GM18858 (cell line): Measurements from ENCODE around the gene SCN1B.
"Not testable (repeated sequence)": the region's sequence is repeated elsewhere in the genome, so short reads cannot be mapped to it uniquely, and the experiment has no call there.

Experiments used
- ATAC-seq: cut with Tn5 transposase; IDR thresholded peaks from one replicate; pipeline ENCODE4 v1.9.1; 2021; ENCODE audit not compliant: unreplicated experiment

The SCN1B gene

DNA sequence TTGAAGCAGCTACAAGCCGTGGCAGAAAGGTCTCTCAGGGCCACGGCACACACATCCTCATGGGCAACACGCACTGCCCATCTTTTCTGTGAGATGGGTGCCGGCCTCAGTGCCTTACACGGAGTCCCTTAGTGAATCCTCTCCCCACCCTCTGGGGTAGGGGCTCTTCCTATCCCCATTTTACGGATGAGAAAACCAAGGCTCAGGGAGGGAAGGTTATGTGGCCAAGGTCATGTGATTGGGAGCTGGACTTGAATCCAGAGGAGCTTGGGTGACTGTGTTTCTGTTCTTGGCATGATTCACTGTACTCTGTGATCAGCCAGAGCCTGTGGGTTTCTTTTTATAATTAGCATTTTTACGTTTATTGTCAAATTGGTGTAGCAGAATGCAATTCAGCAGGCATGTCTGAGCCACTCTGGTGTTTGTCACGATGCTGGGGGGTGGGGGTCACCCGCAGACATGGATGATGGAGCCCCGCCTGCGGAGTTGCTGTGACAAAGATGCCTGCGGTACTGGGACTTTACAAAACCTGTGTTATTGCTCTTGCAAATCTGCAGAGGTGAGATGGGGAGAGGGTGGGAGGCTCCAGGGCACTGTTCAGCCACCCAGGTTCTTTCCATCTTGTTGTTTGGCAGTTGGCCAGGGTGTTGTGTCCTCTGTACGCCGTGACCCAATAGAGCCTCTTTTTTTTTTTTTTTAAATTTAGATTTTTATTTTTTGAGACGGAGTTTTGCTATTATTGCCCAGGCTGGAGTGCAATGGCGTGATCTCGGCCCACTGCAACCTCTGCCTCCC lies 4.5 kb downstream of the SCN1B start:
- ATAC-seq: no peak

DNA sequence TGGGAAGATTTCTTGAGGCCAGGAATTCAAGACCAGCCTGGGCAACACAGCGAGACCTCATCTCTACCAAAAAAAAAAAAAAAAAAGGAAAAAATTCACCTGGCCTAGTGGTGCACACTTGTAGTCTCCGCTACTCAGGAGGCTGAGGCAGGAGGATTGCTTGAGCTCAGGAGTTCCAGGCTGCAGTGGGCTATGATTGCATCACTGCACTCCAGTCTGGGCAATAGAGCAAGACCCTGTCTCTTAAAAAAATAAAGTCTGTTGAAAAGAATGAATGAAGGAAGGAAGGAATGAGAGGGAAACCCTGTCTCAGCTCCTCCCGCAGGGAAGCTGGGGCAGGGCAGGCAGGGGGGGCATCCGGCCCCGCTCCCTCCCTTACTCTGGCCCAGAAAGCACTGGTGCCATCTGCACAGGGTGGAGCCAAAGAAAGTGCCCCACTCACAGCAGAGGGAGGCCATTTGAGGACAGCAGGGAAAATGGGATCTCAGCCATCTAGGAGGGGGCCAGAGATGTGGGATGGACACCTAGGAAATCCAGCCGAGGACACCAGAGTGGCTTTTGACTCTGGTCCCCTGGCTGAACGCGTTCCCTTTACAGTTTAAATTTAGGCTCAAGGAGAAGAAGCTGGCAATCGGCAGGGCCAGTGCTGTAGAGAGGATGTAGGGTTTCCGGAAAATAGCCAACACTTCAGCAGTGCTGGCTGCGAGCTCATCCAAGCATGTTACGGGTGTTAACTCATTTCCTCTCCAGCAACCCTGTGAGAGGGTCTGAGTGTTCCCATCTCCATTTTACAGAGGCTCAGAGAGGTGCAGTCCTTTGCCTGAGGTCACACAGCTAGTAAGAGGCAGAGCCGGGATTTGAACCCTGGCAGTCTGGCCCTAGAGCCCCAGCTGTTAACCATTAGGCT lies 7.7 kb downstream of the SCN1B start:
- ATAC-seq: no peak

DNA sequence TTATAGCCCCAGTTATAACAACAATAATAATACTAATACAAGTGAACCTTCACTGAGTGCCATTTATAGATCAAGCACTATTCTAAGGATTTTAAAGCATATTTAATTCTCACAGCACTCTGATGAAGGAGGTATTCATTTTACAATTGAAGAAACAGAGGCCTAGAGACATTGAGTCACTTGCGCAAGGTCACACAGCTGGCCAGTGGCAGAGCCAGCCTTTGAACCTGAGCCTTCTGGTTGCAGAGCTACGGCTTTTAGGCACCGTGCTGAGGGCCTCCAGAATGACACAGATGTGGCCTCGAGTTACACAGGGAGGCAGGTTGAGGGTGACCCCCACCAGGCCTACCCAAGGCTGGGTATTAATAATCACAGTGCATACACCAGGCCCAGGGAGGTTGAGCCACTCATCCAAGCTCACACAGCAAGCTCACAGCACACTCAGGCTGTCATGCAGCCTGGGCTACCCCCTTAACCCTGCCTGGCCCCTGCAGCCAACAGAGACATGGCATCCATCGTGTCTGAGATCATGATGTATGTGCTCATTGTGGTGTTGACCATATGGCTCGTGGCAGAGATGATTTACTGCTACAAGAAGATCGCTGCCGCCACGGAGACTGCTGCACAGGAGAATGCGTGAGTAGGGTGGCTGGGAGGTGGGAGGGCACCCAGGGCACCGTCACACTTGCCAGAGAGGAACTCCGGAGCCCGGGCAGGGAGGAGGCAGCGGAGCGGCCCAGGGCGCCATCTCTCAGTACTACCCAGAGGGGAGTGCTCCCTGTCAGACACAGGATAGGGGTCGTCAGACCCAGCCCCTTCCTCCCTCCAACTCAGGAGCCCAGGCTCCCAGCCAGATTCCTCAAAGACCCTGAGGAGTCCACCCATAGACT lies 8.6 kb downstream of the SCN1B start:
- no peak for ATAC-seq

DNA sequence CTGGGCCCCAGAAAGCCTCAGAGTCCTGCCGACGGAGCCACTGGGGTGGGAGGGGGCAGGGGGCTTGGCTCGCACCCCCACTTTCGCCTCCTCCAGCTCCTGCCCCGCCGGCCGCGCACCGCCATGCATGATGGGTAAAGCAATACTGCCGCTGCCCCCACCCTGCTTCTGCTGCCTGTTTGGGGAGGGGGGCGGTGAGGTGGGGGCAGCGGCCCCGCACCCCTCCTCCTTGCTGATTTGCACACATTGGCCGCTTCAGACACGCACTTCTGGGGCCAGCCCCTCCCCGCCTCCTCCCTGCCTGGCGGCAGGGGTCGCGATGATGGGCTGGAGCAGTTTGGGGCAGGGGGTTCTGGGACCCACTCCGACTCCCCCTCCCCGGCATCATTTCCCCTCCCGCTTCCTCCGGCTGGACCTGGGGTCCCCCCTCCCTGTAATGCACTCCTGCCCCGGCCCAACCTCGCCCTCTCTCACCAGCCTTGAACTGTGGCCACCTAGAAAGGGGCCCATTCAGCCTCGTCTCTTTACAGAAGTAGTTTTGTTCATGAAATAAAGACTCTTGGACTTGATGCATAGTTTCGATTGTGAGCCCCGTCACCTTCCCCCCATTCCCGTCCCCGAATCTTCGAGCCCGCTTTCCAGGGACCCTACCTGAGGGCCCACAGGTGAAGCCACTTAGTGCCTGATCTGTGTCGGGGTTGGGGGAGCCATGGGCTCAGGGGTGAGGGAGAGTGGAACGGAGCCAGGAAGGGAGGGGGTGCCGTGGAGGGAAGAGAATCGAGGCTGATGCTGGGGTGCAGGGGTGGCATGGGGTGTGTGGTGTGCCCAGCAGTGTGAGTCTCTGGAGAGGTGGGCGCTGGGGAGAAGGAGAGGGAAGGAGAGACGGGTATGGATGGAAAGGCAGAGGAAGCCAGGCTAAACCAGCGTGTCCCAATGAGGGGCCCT lies 9.9 kb downstream of the SCN1B start:
- no peak for ATAC-seq

DNA sequence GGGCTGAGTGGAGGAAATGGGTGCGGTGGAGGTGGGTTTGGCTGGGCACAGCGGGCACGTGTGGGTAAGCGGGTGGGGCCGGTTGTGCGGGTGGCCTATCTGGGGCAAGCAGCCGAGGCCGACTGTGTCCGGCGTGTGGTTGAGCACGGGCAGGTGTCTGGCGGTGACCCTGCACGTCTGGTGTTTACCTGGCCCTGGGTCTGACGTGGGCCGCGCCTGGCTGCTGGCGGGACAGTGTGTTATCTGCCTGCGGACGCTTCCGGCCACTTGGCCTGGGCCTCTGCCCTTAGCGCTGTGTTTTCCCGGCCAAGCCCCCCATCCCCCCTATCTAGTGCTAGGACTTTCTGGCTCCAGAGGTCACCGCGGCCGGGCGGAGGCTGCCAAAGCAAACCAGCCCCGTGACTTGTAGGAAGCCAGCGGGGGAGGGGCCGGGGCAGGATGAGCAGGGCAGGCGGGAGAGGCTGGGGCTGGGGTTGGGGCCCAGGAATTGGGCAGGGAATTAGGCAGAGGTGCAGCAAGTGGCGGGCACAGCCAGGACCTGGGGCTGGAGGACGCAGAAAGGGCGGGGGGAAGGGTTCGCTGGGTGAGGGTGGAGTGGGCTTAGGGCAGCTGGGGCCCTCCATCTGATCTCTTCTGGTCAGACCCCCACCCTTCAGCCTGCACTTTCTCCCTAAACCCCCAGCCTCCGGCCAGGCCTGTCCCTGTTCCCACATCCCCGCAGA lies 10.7 kb downstream of the SCN1B start:
- no peak for ATAC-seq

DNA sequence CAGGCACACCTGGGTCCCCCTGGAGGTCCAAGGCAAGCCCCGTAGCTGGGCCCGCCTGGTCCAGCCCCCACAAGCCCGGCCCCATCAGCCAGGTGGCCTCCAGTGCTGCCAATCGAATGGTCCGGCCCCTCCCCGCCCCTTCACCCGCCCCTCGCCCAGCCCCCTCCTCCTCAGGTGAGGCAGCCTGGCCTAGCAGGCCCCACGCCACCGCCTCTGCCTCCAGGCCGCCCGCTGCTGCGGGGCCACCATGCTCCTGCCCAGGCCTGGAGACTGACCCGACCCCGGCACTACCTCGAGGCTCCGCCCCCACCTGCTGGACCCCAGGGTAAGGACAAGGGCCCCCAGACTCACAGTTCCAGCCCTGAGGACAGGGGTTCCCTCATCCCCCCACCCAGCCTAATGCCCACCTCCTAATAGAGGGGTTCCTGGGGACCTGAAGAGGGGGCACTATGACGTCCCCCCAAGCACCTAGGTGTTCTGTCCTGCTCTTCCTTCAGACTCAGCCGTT lies 11.3 kb downstream of the SCN1B start, which contains the start of gene HPN:
TSS of gene HPN (plus strand) at position 174 of the 508 bp plus-strand sequence. CDS start 786 bp downstream, outside the sequence.
- ATAC-seq: no peak

DNA sequence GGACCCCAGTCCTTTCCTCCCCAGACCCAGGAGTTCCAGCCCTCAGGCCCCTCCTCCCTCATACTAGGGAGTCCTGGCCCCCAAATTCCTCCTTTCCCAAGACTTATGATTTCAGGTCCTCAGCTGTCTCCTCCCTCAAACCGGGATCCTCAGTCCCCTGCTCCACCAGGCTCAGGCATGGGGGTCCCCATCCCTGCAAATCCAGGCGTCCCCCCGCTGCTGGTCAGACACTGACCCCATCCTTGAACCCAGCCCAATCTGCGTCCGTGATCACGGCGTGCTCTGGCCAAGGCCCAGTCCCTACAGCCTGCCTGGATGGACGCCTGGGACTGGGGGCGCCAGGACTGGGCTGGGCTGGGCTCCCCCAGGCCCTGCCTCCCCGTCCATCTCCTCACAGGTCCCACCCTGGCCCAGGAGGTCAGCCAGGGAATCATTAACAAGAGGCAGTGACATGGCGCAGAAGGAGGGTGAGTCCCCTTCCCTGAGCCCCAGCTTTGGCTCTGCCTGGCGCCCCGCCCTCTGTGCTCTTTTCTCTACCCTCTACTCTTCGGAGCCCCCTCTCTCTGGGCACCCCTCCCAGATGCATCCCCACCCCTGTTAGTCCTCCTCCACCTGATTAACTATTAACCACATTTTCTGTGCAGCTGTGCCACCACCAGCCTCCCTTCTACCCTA lies 11.9 kb downstream of the SCN1B start:
- ATAC-seq: no peak

DNA sequence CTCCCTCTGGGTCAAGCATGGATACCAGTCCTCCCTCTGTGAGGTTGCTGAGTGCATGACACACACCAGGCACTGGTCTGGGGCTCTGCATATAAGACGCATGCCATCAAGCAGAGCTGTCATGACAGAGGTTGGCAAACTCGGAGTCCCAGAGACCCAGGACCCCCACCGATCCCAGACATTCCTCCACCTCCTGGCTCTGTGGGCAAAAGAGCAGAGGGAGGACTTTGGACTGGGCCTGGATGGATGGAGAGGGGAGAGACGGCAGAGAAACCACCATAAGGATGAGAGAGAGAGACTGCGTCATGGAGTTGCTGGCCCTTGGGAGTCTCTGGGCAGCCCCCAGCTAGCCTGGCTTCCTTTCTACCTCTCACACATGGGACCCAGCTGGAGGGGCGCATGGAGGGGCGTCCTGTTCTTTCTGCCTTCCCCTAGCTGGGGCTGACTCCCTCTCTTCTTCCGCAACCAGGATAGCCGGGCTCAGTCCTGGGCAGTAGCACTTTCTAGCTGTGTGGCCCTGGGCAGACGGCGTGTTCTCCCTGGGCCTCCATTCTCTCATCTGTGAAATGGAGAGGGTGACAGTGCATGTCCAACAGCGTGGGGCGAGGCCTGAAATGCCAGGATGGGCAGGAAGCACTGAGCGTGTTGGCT lies 12.8 kb downstream of the SCN1B start:
- ATAC-seq: no peak

DNA sequence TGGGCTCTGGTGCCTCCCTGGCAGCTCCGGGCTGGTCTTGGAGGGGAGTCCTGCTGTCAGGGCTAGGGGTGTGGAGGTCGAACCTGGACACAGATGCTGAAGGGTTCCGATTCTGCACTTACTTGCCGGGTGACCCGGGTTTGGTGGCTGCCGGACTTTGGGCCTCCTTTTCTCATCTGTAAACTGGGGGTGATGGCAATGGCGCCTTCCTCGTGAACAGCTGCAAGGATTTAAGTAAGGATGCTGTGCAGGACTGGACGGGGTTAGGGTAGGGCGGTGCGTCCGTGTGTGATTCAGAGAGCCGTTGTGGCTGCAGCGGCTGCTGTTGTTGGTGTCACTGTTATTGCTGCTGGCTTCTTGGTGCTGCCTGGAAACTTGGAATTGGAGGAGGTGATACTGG lies 13.6 kb downstream of the SCN1B start:
- ATAC-seq: no peak

DNA sequence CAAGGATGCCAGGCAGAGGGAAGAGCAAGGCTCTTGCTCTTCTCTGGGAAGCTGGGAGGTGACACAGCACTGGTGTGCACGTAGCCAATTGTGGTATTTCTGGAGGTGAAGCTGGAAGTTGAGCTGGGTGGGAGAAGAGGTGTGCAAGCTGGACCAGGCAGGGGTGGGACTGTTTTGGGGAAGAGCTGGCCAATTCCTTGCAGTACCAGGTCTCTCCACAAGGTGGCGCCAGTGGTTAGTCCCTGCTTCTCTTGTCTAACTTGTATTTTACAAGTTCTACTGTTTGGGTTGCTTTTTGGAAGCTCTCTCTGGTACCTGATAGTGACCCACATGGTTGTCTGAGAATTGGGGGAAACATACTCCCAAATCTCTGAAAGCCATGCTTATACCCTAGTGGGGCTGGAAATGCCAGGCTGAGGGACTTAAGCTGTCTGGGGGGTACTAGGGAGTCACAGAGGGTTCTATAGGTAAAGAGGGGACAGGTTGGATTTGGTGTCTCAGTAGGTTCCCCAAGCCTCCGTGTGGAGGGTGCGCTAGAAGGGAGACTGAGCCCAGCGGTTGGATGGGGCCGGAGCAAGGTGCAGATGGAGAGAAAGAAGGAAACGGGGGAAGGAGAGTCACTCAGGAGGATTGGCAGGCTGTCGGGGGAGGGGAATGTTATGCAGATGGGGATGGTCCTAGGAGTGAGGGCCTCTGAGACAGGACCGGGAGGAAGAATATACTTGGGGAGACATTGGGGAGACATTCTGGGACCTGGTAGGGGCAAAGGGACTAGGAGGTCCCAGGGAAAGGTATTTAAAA lies 14.2 kb downstream of the SCN1B start:
- ATAC-seq: no peak

DNA sequence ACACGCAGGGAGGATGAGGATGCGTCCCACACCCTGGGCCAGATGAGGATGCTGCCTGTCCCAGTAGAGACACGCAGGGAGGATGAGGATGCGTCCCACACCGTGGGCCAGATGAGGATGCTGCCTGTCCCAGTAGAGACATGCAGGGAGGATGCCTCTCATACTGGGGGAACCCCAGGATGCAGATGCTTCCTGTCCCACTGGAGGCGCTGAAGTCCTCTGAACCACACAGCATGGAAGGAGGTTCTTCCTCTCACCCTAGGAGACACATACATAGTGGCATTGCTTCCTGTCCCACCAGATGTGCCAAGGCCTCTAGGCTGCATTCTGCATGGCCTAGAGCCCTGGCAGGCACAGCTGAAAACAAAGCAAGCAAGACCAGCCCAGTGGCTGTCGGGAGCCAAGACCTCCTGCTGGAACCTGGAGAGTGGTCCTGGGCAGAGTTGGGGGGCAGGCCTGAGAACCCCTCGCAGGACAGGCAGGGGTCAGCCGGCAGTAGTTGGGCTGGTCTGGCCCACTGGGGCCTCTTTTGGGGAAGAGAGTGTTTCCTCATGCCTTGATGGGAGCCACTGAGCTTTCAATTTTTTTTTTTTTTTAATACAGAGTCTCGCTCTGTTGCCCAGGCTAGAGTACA lies 15.5 kb downstream of the SCN1B start:
- ATAC-seq: no peak

DNA sequence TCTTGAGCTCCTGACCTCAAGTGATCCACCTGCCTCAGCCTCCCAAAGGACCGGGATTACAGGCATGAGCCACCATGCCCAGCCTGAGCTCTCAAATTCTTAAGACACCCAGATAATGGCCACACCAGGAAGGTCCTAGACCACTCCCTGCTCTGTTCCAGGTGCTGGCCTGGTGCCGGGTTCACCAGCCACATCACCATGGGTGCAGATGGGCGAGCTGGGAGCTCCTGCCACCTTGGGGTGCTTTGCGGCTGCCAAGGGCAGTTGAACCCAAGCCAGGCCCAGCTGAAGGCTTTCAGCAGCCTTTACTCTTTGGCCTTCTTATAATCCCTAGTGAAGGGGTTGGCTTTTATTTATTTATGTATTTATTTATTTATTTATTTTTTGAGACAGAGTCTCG lies 16.2 kb downstream of the SCN1B start:
- no peak for ATAC-seq

DNA sequence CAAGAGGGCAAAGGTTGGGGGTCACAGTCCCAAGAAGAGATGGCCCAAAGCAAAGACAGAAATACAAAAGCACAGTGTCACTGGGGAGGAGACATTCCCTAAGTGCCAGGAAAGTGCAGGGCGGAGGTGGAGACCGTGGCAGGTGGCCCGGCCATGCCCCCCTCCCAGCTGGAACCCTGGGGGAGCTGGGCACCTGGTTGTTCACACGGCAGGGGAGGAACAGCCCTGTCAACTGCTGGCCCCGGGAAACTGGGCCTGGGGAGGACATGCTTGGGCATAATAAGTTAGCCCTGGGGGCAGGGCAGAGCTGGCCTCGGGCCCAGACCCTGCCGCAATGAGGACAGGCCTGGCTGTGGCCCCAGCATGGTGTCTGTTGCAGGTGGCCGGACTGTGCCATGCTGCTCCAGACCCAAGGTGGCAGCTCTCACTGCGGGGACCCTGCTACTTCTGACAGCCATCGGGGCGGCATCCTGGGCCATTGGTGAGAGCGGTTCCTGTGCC lies 18.7 kb downstream of the SCN1B start:
- ATAC-seq: no peak

DNA sequence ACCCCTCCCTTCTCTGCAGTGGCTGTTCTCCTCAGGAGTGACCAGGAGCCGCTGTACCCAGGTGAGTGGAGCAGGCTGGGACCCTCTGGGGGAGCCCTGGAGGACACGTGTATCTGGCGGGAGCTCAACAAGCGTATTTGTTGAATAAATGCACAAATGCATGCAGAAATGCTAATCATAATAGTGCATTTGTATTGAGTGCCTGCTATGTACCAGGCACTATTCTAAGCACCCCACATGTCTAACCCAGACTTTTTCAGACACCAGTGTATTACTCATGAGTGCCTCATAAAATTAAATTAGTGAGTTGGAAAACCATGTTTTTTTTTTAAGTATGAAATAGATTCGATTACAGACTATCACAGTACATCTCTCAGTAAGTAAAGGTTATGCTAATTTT lies 19.2 kb downstream of the SCN1B start:
- ATAC-seq: no peak

DNA sequence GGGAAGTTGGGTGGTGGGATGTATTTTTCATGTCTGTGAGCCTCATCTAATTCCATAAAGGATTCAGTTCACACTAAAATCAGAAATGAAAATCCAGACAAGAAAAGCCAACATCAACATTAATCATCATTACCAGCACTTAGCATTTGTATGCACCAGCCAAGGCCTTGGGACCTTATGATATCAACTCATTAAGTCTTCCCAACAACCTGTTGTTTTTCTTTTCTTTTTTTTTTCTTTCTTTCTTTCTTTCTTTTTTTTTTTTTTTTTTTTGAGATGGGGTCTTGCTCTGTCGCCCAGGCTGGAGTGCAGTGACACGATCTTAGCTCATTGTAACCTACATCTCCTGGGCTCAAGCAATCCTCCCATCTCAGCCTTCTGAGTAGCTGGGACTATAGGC lies 20.4 kb downstream of the SCN1B start:
- ATAC-seq: not testable (repeated sequence)

DNA sequence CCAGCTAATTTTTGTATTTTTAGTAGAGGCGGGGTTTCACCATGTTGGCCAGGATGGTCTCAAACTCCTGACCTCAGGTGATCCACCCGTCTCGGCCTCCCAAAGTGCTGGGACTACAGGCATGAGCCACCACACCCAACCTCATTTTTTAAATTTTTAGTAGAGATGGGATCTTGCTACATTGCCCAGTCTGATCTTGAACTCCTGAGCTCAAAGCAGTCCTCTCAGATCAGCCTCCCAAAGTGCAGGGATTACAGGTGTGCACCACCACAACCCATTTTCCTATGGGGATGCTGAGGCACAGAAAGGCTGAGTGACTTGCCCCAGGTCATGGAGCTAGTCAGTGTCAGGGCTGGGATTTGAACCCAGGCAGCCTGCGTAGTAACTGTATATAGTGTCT lies 21.0 kb downstream of the SCN1B start:
- not testable (repeated sequence) for ATAC-seq

DNA sequence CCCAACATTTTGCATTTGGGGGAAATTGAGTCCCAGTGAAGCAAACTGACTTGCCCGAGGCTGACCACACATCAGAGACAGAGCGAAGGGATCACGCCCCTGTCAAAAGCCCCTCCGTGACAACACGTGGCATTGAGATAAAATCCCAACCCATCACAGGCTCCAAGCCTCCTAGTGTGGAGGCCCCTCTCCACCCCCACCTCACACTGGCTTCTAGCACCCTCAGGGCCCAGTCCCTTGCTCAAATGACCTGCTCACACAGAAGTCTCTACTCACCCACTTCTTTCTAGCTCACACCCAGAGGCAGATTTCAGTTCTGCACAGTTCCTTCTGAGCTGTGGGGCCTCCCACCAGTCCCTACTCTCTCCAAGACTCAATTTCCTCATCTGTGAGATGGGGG lies 21.5 kb downstream of the SCN1B start:
- no peak for ATAC-seq
